B cell (primary cell): Measurements from ENCODE around the gene PNPLA4. TPM values are rescaled to one million over a fixed set of nuclear protein-coding genes. Genes with fewer than 3 reads are reported as not detected.
A peak's percentile ranks its signal among the peaks of the same experiment; 100 is the strongest.

ENCODE experiments used
- ATAC-seq: fragments of 200-7000 bp; cut with Tn5 transposase; one replicate; pipeline ENCODE4 v1.10.0; 2021; ENCODE audit warnings: low read depth, mild to moderate bottlenecking, moderate number of reproducible peaks, moderate library complexity
- CTCF ChIA-PET: fragments of 350-600 bp; sonication (Branson Sonifier 250); formaldehyde crosslinking; loops from one replicate; lab custom pipeline; 2021; ENCODE audit warnings: antibody characterized with exemption, inconsistent platforms; lab: Charles Lee
- POLR2A ChIA-PET: fragments of 350-600 bp; sonication (Branson Sonifier 250); formaldehyde crosslinking; loops from one replicate; lab custom pipeline; 2021; ENCODE audit warnings: antibody characterized with exemption; lab: Charles Lee
- DNase-seq: peaks from one replicate; pipeline ENCODE4 v3.0.0; 2013
- H2AFZ ChIP-seq: 2 replicates; pipeline ENCODE4 v1.6.1; 2012; ENCODE audit warnings: mild to moderate bottlenecking, low read depth, low read length; ENCODE audit not compliant: insufficient read depth, poor library complexity, severe bottlenecking
- H3K27ac ChIP-seq, 2 donors: 1 replicate in 1 of 2; 2 replicates in 1 of 2; pipeline ENCODE4 v1.5.1; 2012 to 2013; ENCODE audit warnings: low read length in 2 of 2, mild to moderate bottlenecking in 2 of 2, moderate library complexity in 1 of 2
- H3K27me3 ChIP-seq, 4 experiments: fragments of 200-600 bp in 1 of 4; sonication (generic) in 1 of 4; replicated peaks in 1 of 4; 1 replicate in 2 of 4; 2 replicates in 2 of 4; pipeline versions ENCODE4 v1.6.1 to v1.7.0; 2013 to 2016; ENCODE audit warnings: low read length in 3 of 4, mild to moderate bottlenecking in 2 of 4, mixed read lengths in 1 of 4, moderate library complexity in 1 of 4; ENCODE audit not compliant: insufficient read depth in 4 of 4, control insufficient read depth in 3 of 4; ENCODE audit errors: control extremely low read depth in 1 of 4
- H3K36me3 ChIP-seq, 2 experiments: replicated peaks in 1 of 2; 1 replicate in 1 of 2; 2 replicates in 1 of 2; pipeline versions ENCODE4 v1.6.1 to v1.7.1; 2013; ENCODE audit warnings: low read length in 1 of 2; ENCODE audit not compliant: insufficient read depth in 2 of 2, control insufficient read depth in 1 of 2; ENCODE audit errors: control extremely low read depth in 1 of 2, extremely low read depth in 1 of 2
- H3K4me1 ChIP-seq, 2 donors: fragments of 200-600 bp in 1 of 2; sonication (generic) in 1 of 2; 1 replicate in 1 of 2; 2 replicates in 1 of 2; pipeline versions ENCODE4 v1.5.1 to v1.6.1; 2013 to 2017; ENCODE audit warnings: low read length in 2 of 2; ENCODE audit not compliant: control insufficient read depth in 2 of 2, insufficient read depth in 2 of 2
- H3K4me2 ChIP-seq: replicated peaks from 2 replicates; pipeline ENCODE3; 2012; ENCODE audit warnings: mild to moderate bottlenecking, low read depth, low read length; ENCODE audit not compliant: poor library complexity, severe bottlenecking
- H3K4me3 ChIP-seq, 5 experiments: fragments of 200-600 bp in 1 of 5; sonication (generic) in 1 of 5; 1 replicate in 3 of 5; 2 replicates in 2 of 5; pipeline versions ENCODE4 v1.5.1 to v1.7.0; 2011 to 2016; ENCODE audit warnings: low read length in 4 of 5, mild to moderate bottlenecking in 4 of 5, low read depth in 2 of 5, control low read depth in 1 of 5, moderate library complexity in 1 of 5; ENCODE audit not compliant: insufficient read depth in 1 of 5; ENCODE audit errors: control extremely low read depth in 1 of 5, extremely low read depth in 1 of 5
- H3K79me2 ChIP-seq: fragments of 200-600 bp; sonication (generic); one replicate; pipeline ENCODE4 v1.6.0; 2016; ENCODE audit warnings: low read length; ENCODE audit not compliant: control insufficient read depth, insufficient read depth
- H3K9ac ChIP-seq: fragments of 200-600 bp; sonication (generic); 2 replicates; pipeline ENCODE4 v1.6.1; 2017; ENCODE audit warnings: mild to moderate bottlenecking, low read length, moderate library complexity
- H3K9me3 ChIP-seq, 3 donors: one replicate each; pipeline versions ENCODE4 v1.6.1 to v1.7.1; 2013; ENCODE audit warnings: low read length in 2 of 3; ENCODE audit not compliant: control insufficient read depth in 2 of 3, insufficient read depth in 1 of 3; ENCODE audit errors: control extremely low read depth in 1 of 3
- H4K20me1 ChIP-seq: 2 replicates; pipeline ENCODE4 v1.6.0; 2012; ENCODE audit warnings: mild to moderate bottlenecking, low read length; ENCODE audit not compliant: insufficient read depth, control insufficient read depth, poor library complexity, severe bottlenecking
- H3K27ac Mint-ChIP-seq: one replicate; pipeline ENCODE4 v1.8.0; 2021; ENCODE audit warnings: mixed read lengths
- H3K27me3 Mint-ChIP-seq: one replicate; pipeline ENCODE4 v1.8.0; 2021; ENCODE audit warnings: mixed read lengths
- H3K4me1 Mint-ChIP-seq: one replicate; pipeline ENCODE4 v1.8.0; 2021; ENCODE audit warnings: mixed read lengths
- H3K4me3 Mint-ChIP-seq: one replicate; pipeline ENCODE4 v1.8.0; 2021; ENCODE audit warnings: mixed read lengths
- H3K9me3 Mint-ChIP-seq: one replicate; pipeline ENCODE4 v1.8.0; 2022; ENCODE audit warnings: mixed read lengths; ENCODE audit not compliant: insufficient read depth
- CTCF ChIP-seq: fragments of 200-600 bp; IDR thresholded peaks from one replicate; pipeline ENCODE4 v1.8.0; 2022; ENCODE audit warnings: antibody characterized with exemption, mild to moderate bottlenecking
- EZH2 ChIP-seq: IDR thresholded peaks from 2 replicates; pipeline ENCODE4 v1.6.1; 2012; ENCODE audit warnings: borderline replicate concordance, low read depth, mild to moderate bottlenecking, moderate library complexity, low read length; ENCODE audit not compliant: insufficient read depth, poor library complexity, severe bottlenecking
- WGBS: methylation state at CpG from one replicate; pipeline ENCODE4 v1.1.5; 2013; ENCODE audit warnings: missing lambda C conversion rate; ENCODE audit not compliant: insufficient coverage; 5-methylcytosine and 5-hydroxymethylcytosine counted together
- intact Hi-C: fragments of 100-400 bp; cut with micrococcal nuclease; formaldehyde crosslinking; loops from one replicate; pipeline ENCODE4 v1.10.0; 2022
- polyA plus RNA-seq: library from polyadenylated mRNA; depleted of rRNA; stranded (reverse); fragments of >200 nt; gene quantifications from 2 replicates; pipeline ENCODE4 v1.2.3, GENCODE V29; 2012
- total RNA-seq, 2 donors: library from RNA; stranded (reverse); fragments of 120-200 nt in 1 of 2; gene quantifications; 1 replicate in 1 of 2; 2 replicates in 1 of 2; pipeline versions ENCODE4 v1.2.3 to v1.2.4, GENCODE V29; 2013 to 2022

PNPLA4 gene
- total and polyA plus RNA-seq, 2 donors (not counting 1 experiment from before 2014, with no cell fraction given), result 4.4 to 8.6 TPM

DNA sequence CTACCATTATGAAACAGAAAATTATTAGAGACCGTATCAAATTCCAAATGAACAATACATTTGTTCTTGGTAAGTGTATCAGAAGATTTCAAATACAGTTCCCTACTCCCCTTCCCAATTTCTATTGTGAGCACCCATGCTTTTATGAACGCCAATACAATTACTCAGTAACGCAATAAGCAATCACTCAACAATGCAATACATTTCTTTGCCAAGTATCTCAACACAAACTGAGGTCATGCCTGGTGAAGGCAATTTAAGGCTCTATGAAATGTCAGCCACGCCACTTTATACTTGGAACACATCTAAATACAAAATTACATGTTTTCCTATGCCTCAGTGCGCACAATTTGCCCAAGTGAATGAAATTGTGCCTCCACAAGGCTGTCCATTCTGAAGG, 712 bp downstream of the PNPLA4 start:
- Histone ChIP-seq H3K9me3 (peaks cover 0 to 6% (median 0%) of the 10 kb centered on the region in 3 donors), H3K27me3 (no peaks in the 10 kb centered on the region), H3K4me3 (peak overlapping the region; percentile 3 to 81 (median 70)), H4K20me1 (no peaks in the 10 kb centered on the region), H3K9ac (peak overlapping the region; percentile 74), H2AFZ (peak overlapping the region; percentile 86), H3K4me2 (peak overlapping the region; percentile 82), H3K27ac (peak overlapping the region; percentile 90 to 91), H3K36me3 (no peaks in the 10 kb centered on the region), H3K79me2 (peaks cover 4% of the 10 kb centered on the region), H3K4me1 (peaks cover 8 to 14% of the 10 kb centered on the region in 2 donors)
- intact Hi-C loops, result loop anchor here (2.0 to 10.0 kb wide), 4 partner anchors 782 to 1906 kb away; partner anchors contain the start of genes PUDP and STS
- 100% methylated on average over 3 of the region's 5 CpGs for WGBS
- Mint-ChIP-seq H3K9me3 (no peaks in the 10 kb centered on the region), H3K27ac (peak overlapping the region; percentile 98), H3K4me1 (peaks cover 10% of the 10 kb centered on the region), H3K4me3 (peak overlapping the region; percentile 96), H3K27me3 (no peaks in the 10 kb centered on the region)
- peak; percentile 1 for DNase-seq
- ATAC-seq, result no peak
- CTCF ChIA-PET, result interaction anchor here (0.8 kb wide), 1 partner anchor 9 kb away, joined by 4 read pairs; no protein-coding TSS in a partner anchor
- POLR2A ChIA-PET, result no interaction called here
- no peak for TF ChIP-seq CTCF
- no peak for TF ChIP-seq EZH2

- intact Hi-C loops, result loop anchor here (2.0 to 10.0 kb wide), 4 partner anchors 781 to 1905 kb away; partner anchors contain the start of genes PUDP and STS
- TF ChIP-seq CTCF (peak; percentile 77), EZH2 (no peak)
- H3K27me3 ChIP-seq, result no peaks in the 10 kb centered on the region
Observed at GRCh38 chrX:7925867-7926472, 1.2 kb downstream of the PNPLA4 start.

More at GRCh38 chrX:7925867-7926472, 1.2 kb downstream of the PNPLA4 start:
- peak overlapping the region; percentile 48 for H3K27ac Mint-ChIP-seq
- peak overlapping the region; percentile 96 for H3K4me3 Mint-ChIP-seq
- H3K36me3 ChIP-seq, result peaks cover 0 to 3% of the 10 kb centered on the region in 2 experiments
- H3K4me1 ChIP-seq, result peaks cover 8 to 14% of the 10 kb centered on the region in 2 donors
- no peaks in the 10 kb centered on the region for H4K20me1 ChIP-seq
- 40% methylated on average over 1 of the region's 9 CpGs for WGBS
- no peak for ATAC-seq
- H3K9me3 ChIP-seq, result peaks cover 0 to 6% (median 0%) of the 10 kb centered on the region in 3 donors
- H3K4me1 Mint-ChIP-seq, result peaks cover 10% of the 10 kb centered on the region
- H3K27ac ChIP-seq, result peak overlapping the region in 1 of 2 donors; percentile 91
- H2AFZ ChIP-seq, result peak overlapping the region; percentile 4
- POLR2A ChIA-PET, result no interaction called here
- peak; percentile 67 for DNase-seq
- CTCF ChIA-PET, result interaction anchor here (0.8 kb wide), 1 partner anchor 9 kb away, joined by 4 read pairs; no protein-coding TSS in a partner anchor
- H3K79me2 ChIP-seq, result peaks cover 4% of the 10 kb centered on the region
- no peak overlapping the region for H3K4me3 ChIP-seq
- peak overlapping the region; percentile 82 for H3K4me2 ChIP-seq
- H3K27me3 Mint-ChIP-seq, result no peaks in the 10 kb centered on the region
- no peak overlapping the region for H3K9ac ChIP-seq
- no peaks in the 10 kb centered on the region for H3K9me3 Mint-ChIP-seq
